NB4 (cell line): ENCODE results near the gene CRIP1.

ENCODE experiments used
- MAX ChIP-seq: IDR thresholded peaks from 2 replicates; pipeline ENCODE4 v1.6.1; 2011; ENCODE audit warnings: low read depth, low read length
- MYC ChIP-seq: IDR thresholded peaks from 2 replicates; pipeline ENCODE4 v1.6.1; 2011; ENCODE audit warnings: low read depth, low read length

GRCh38 chr14:105525861-105526775 lies 39.4 kb downstream of the CRIP1 start, which contains the start of gene TMEM121:
- TF ChIP-seq MYC (no peak), MAX (no peak)
